ENCODE measurements around the gene ENGASE. TPM values are rescaled to one million over a fixed set of nuclear protein-coding genes. Genes with fewer than 3 reads are reported as not detected.

Gene ENGASE
- total and polyA plus RNA-seq, 2 of the 8 experiments (the other 6 are each of a cell fraction or from before 2014, with no cell fraction given), result 9.3 to 36.1 TPM

- H3K4me3 ChIP-seq (ENCODE audit: extremely low read depth in 1 of 4, insufficient read depth in 2 of 4, low read depth in 3 of 4, low read length in 4 of 4), result no peak overlapping the region
- no peak for DNase-seq (ENCODE audit: low read depth in 1 of 2, low spot score in 2 of 2)
- H3K27ac ChIP-seq (ENCODE audit: low read depth, low read length), result no peak overlapping the region
- no peaks in the 10 kb centered on the region for H3K9me3 ChIP-seq (ENCODE audit: insufficient read depth in 2 of 2, low read depth in 1 of 2, low read length in 1 of 2)
- H3K4me1 ChIP-seq (replicated peaks in 1 of 4; ENCODE audit: control insufficient read depth in 3 of 4, insufficient read depth in 4 of 4, low read length in 3 of 4), result peaks cover 0 to 2% (median under 1%) of the 10 kb centered on the region in 4 experiments; a peak in 1 of 7 replicates
- no peak for FAIRE-seq
- POLR2A ChIA-PET (ENCODE audit: partially characterized antibody), result interaction anchor here (0.8 kb wide), 1 partner anchor 82 kb away, joined by 3 read pairs; no protein-coding TSS in a partner anchor
- H2AFZ ChIP-seq (ENCODE audit: low read length), result no peak overlapping the region
- no peak overlapping the region for H2BK20ac ChIP-seq (ENCODE audit: low read length)
- H4K8ac ChIP-seq (ENCODE audit: extremely low read depth, insufficient read depth, low read length), result no peak overlapping the region
- H2AK5ac ChIP-seq (ENCODE audit: low read depth, low read length), result no peak overlapping the region
- CTCF ChIA-PET (ENCODE audit: partially characterized antibody), result interaction anchor here (0.7 to 11.5 kb wide), 19 partner anchors 12 to 316 kb away, joined by 3 to 291 read pairs (median 8); no protein-coding TSS in a partner anchor
- H4K5ac ChIP-seq (ENCODE audit: insufficient read length, low read depth, low read length), result no peak overlapping the region
- no peak overlapping the region for H2BK12ac ChIP-seq (ENCODE audit: low read depth, low read length)
- H2BK120ac ChIP-seq (replicated peaks; ENCODE audit: low read depth, low read length), result no peak overlapping the region
- H3K18ac ChIP-seq (ENCODE audit: extremely low read depth, low read length), result no peak overlapping the region
- H3K23ac ChIP-seq (ENCODE audit: insufficient read length), result no peak overlapping the region
- H3K4me2 ChIP-seq (ENCODE audit: insufficient read depth in 1 of 2, low read depth in 2 of 2, low read length in 2 of 2), result no peak overlapping the region
- 93% methylated on average over 24 of the region's 28 CpGs; no CpG with 5 or more reads in 1 of the 2 experiments for WGBS, 2 experiments (ENCODE audit: extremely low coverage in 1 of 2, insufficient coverage in 1 of 2, insufficient read length in 1 of 2, insufficient replicate concordance in 2 of 2, low coverage in 1 of 2, low lambda C conversion rate in 2 of 2, missing lambda C conversion rate in 1 of 2)
- no peaks in the 10 kb centered on the region for H3K23me2 ChIP-seq (ENCODE audit: low read depth, low read length)
- H3K14ac ChIP-seq (ENCODE audit: insufficient read length), result no peak overlapping the region
- peaks cover 6 to 10% of the 10 kb centered on the region in 2 experiments for H4K20me1 ChIP-seq (replicated peaks in 1 of 2; ENCODE audit: control insufficient read depth in 1 of 2, insufficient read depth in 2 of 2, low read length in 2 of 2)
- no peak overlapping the region for H4K91ac ChIP-seq (replicated peaks; ENCODE audit: insufficient read length, low read length)
- H2BK5ac ChIP-seq (ENCODE audit: low read depth, low read length), result no peak overlapping the region
- H2BK15ac ChIP-seq (ENCODE audit: low read length), result no peak overlapping the region
- peaks cover 0 to 11% (median 0%) of the 10 kb centered on the region in 4 experiments; a peak in 3 of 8 replicates for H3K36me3 ChIP-seq (ENCODE audit: control insufficient read depth in 2 of 4, insufficient read depth in 4 of 4, low read length in 3 of 4)
- H3K56ac ChIP-seq (replicated peaks; ENCODE audit: insufficient read length, low read depth, low read length), result no peak overlapping the region
- TF ChIP-seq SP2 (IDR thresholded peaks at IDR 0.05; ENCODE audit: low read length) (no peak), JUN (IDR thresholded peaks at IDR 0.05; ENCODE audit: low read depth, low read length) (no peak)
- no peaks in the 10 kb centered on the region for H3K27me3 ChIP-seq (replicated peaks in 1 of 4; ENCODE audit: control insufficient read depth in 3 of 4, extremely low read depth in 1 of 4, insufficient read depth in 3 of 4, low read length in 3 of 4)
- no peak overlapping the region for H3K9ac ChIP-seq (replicated peaks in 1 of 4; ENCODE audit: extremely low read depth in 1 of 4, low read depth in 3 of 4, low read length in 3 of 4)
- H3K4ac ChIP-seq (replicated peaks; ENCODE audit: insufficient read length, low read depth, low read length), result no peak overlapping the region
- H3K79me1 ChIP-seq (ENCODE audit: low read depth, low read length), result no peaks in the 10 kb centered on the region
- no peaks in the 10 kb centered on the region for H3K79me2 ChIP-seq (ENCODE audit: control insufficient read depth in 1 of 2, insufficient read depth in 2 of 2, low read length in 2 of 2)
These were observed 11.4 kb downstream of the ENGASE start for GRCh38 chr17:79085921-79086551.
